NCI-H1417 treated with DMSO at 0.1 percent for 48 hours (cell line): ENCODE results near the gene RPA3.
A peak's percentile ranks its signal among the peaks of the same experiment; 100 is the strongest.
"Not testable (repeated sequence)": the region's sequence is repeated elsewhere in the genome, so short reads cannot be mapped to it uniquely, and the experiment has no call there.

Experiments
- DNase-seq: peaks from one replicate; lab custom pipeline; 2025; lab: John Stamatoyannopoulos, UW

The RPA3 gene

GRCh38 chr7:7694542-7694941 is 23.9 kb downstream of the RPA3 start:
- DNase-seq: no peak

GRCh38 chr7:7693881-7694280 is 24.5 kb downstream of the RPA3 start:
- no peak for DNase-seq

GRCh38 chr7:7688956-7689355 is 29.5 kb downstream of the RPA3 start:
- no peak for DNase-seq

- no peak for DNase-seq
Measured at GRCh38 chr7:7688310-7688709, 30.1 kb downstream of the RPA3 start.

- no peak for DNase-seq
Measured at GRCh38 chr7:7687800-7688199, 30.6 kb downstream of the RPA3 start.

- no peak for DNase-seq
Measured at GRCh38 chr7:7686811-7687508, 31.4 kb downstream of the RPA3 start.

DNA sequence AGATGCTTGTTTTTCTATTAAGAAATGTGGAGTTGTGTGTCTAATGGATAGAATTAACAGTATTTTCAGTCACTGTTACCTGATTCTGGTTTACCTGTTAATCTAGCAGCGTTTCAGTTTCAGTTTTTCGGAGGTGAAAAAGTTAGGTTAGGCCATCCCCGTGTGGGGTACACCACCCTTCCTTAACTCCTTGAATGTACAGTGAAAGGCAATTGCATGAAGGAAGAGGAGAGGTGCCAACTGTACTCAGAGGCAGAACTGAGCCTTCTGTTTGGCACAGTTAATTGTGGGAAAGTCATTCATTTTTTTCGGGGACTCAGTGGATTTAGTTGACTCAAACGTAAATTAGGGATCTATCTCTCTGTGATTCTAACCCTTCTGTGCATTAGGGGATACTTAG is 35.5 kb downstream of the RPA3 start:
- no peak for DNase-seq

- DNase-seq: no peak
Measured at GRCh38 chr7:7681936-7682329, 36.5 kb downstream of the RPA3 start.

- peak; percentile 74 for DNase-seq
Measured at GRCh38 chr7:7681191-7681935, 37.0 kb downstream of the RPA3 start.

DNA sequence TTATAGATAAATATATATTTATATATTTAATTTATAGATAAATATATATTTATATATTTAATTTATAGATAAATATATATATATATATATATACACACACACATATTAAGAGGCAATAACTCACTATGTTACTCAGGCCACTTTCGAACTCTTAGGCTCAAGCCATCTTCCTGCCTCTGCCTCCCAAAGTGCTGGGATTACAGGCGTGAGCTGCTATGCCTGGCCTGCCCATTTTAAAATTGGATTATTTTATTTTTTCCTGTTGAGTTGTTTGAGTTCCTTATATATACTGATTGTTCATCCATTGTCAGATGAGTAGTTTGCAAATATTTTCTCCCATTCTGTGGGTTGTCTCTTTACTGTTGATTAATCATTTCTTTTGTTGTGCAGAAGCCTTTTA is 38.8 kb downstream of the RPA3 start:
- not testable (repeated sequence) for DNase-seq

- no peak for DNase-seq
Measured at GRCh38 chr7:7675686-7676085, 42.7 kb downstream of the RPA3 start.

GRCh38 chr7:7673240-7673550 is 45.2 kb downstream of the RPA3 start:
- no peak for DNase-seq

DNA sequence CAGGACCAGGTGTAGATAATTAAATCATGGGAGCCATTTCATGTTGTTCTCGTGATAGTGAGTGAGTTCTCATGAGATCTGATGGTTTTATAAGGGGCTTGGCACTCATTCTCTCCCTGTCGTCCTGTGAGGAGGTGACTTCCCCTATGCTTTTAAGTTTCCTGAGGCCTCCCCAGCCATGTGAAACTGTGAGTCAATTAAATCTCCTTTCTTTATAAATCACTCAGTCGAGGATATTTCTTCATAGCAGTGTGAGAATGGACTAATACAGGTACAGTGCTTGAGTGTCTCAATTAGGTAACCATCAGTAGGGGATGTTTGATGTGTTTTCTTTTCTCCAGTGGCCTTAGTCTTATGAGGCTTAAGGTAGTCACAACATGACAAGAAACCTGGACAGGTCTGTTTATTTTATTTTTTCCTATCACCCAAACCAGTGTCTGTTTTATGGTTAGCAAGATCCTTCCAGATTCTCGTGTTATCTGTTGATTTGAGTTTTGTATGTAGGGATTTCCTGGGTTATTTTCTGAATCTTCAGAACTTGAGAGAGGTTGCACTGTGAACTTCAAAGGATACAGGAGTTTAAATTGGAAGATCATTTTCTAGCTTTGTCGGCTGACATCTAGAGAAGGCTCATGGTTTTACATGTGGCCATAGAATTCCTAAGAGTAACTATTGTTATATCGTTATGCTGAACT is 45.7 kb downstream of the RPA3 start:
- DNase-seq: no peak

DNA sequence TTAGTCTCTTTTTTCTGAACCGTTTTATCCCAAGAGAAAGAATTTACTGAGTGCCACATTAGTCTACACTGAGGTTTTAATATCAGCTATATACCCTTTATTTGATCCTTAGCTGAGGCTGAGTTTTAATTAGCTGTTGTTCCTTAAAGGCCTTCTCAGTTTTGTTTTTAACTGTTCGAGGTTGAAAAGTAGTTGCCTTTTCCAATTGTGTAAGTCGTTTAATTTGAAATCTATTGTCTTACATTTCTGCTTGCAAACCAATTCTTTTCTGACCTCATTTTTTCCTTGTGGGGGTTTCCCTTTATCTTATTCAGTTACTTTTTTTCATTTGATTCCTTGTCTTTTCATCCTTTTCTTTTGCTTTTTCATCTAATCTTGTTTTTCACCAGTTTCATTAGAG is 47.0 kb downstream of the RPA3 start:
- no peak for DNase-seq

DNA sequence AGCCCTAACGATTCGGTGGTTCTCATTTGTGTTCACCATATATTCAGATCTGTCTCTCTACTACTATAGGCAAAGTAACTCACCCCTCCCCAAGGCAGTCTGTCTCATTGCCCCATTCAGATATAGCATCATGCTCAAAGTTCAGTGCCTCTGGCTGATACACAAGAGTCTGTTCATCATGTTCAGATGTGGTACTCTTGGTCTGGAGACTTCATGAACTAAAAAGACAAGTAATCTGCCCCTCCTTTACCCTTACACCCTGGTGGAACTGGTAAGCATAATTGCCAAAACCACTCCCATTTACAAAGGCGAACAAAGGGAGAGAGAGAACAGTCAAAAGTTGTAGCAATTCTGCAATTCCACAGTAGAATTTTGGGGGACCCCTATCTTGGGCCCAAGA is 47.9 kb downstream of the RPA3 start:
- DNase-seq: no peak

DNA sequence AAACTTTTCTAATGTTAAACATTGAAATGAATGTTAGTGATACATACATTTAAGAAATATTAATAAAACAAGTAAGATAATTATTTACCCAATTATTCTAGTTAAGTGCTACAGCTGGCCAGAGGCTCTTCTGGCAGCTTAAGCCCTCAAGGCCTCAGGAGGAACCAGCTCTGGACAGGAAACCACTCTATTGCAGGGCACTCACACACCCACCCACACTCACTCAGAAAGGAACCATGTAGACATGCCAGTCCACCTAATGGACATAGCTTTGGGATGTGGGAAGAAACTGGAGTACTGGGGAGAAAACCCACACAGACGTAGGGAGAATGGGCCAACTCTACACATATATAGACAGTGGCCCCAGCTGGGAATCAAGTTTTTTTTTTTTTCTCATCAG is 49.7 kb downstream of the RPA3 start:
- DNase-seq: no peak

GRCh38 chr7:7667187-7667586 is 51.2 kb downstream of the RPA3 start:
- no peak for DNase-seq

DNA sequence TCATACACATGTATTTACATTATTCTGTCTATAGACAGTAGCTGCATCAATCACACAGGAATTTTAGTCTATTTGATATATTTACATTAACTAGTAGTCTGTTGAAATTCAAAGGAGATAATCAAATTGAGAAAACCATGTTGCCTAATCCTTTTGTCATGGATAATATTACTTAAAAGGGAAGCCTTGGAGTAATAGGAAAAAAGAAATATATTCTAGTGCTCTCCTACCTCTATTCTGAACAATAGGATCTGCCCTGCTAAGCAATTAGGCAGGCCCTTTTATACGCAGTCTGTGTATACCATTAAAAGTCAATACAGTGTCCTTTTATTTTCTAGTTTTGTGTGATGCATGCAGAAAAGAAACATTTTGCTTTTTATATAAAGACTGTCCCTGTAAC is 53.4 kb downstream of the RPA3 start:
- no peak for DNase-seq

GRCh38 chr7:7664291-7664690 is 54.1 kb downstream of the RPA3 start:
- DNase-seq: no peak

GRCh38 chr7:7662527-7662926 is 55.9 kb downstream of the RPA3 start:
- DNase-seq: no peak

GRCh38 chr7:7656459-7656858 is 61.9 kb downstream of the RPA3 start:
- DNase-seq: not testable (repeated sequence)

GRCh38 chr7:7654964-7655715 is 63.3 kb downstream of the RPA3 start:
- DNase-seq: no peak
